H1 (cell line): ENCODE measurements around the gene EXD3. TPM values are rescaled to one million over a fixed set of nuclear protein-coding genes. Genes with fewer than 3 reads are reported as not detected.

ENCODE experiments used
- CBX5 ChIP-seq: fragments of 300-800, 300-1000 bp; sonication (generic); IDR thresholded peaks from 2 replicates; pipeline ENCODE4 v1.7.1; 2016; ENCODE audit warnings: antibody characterized with exemption, low read length, low read depth
- CBX8 ChIP-seq: fragments of 300-800, 300-1000 bp; sonication (generic); IDR thresholded peaks from 2 replicates; pipeline ENCODE4 v1.7.1; 2016; ENCODE audit warnings: low read depth, low read length, borderline replicate concordance
- CHD7 ChIP-seq: fragments of 300-600 bp; sonication (generic); IDR thresholded peaks from 2 replicates; pipeline ENCODE4 v1.7.1; 2012; ENCODE audit warnings: low read length, moderate library complexity, mild to moderate bottlenecking, inconsistent platforms; ENCODE audit not compliant: insufficient replicate concordance
- HDAC6 ChIP-seq: IDR thresholded peaks from one replicate; pipeline ENCODE4 v1.7.1; 2012; ENCODE audit warnings: low read depth, mild to moderate bottlenecking, inconsistent platforms, low read length, moderate library complexity
- KDM4A ChIP-seq: IDR thresholded peaks from one replicate; pipeline ENCODE4 v1.7.1; 2012; ENCODE audit warnings: low read depth, mild to moderate bottlenecking, moderate library complexity, low read length, inconsistent platforms; ENCODE audit not compliant: severe bottlenecking
- NANOG ChIP-seq: IDR thresholded peaks from 2 replicates; pipeline ENCODE4 v1.6.1; 2011; ENCODE audit warnings: low read length, low read depth, mild to moderate bottlenecking, inconsistent platforms; ENCODE audit not compliant: insufficient read depth, poor library complexity, severe bottlenecking
- SRF ChIP-seq: IDR thresholded peaks from 2 replicates; pipeline ENCODE4 v1.6.1; 2011; ENCODE audit warnings: mild to moderate bottlenecking, low read depth, low read length, moderate library complexity
- polyA plus RNA-seq, 7 experiments: library from polyadenylated mRNA; depleted of rRNA in 3 of 7; stranded (reverse) in 5 of 7; unstranded in 2 of 7; fragments of >200 nt in 5 of 7; fragments of 200-250 nt in 2 of 7; gene quantifications; 1 replicate in 5 of 7; 2 replicates in 1 of 7; 4 replicates in 1 of 7; pipeline versions ENCODE4 v1.2.1 to v1.2.3, GENCODE V29; 2011 to 2013; ENCODE audit warnings: missing spikeins in 2 of 7, mixed read lengths in 2 of 7
- total RNA-seq: library from RNA; stranded (reverse); fragmentation: NEBNext Ultra II Directional; extraction: Animal tissue kit (Norgen Biotek cat#: 25700); gene quantifications from 2 replicates; pipeline ENCODE4 v1.2.1, GENCODE V29; 2021

Gene EXD3
- total and polyA plus RNA-seq, 2 of the 8 experiments (the other 6 are each of a cell fraction or from before 2014, with no cell fraction given): 7.2 to 9.4 TPM

GRCh38 chr9:137402746-137403145 lies 20.2 kb downstream of the EXD3 start (continued):
- TF ChIP-seq CHD7 (no peak), NANOG (no peak), CBX8 (no peak), KDM4A (no peak), CBX5 (no peak), HDAC6 (no peak), SRF (no peak)
